ENCODE data around the gene HARS1. TPM values are rescaled to one million over a fixed set of nuclear protein-coding genes. Genes with fewer than 3 reads are reported as not detected.

HARS1 gene
- total and polyA plus RNA-seq, 2 of the 13 experiments (the other 11 are each of a cell fraction or from before 2014, with no cell fraction given): 36.9 to 66.2 TPM

DNA sequence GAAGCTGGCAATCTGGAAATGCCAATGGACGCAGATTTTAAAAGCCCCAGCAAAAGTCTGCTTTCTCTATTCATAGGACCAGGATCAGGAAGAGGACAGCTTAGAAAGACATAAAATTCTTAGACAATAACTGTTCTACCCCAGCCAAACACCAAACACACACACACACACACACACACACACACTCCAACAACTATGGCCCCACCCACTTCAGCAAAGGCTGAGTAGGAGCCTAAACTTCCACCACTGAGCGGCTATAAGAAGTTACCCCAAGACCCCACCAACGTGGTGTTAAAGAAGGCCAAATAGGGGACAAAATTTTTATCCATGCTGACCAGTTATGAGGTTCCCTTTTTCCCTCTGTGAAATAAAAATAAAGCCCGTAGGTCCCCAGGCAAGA lies 41.9 kb upstream of the HARS1 start:
- CTCF ChIA-PET (ENCODE audit: low intra/inter-chr PET ratio, low total read pairs): no interaction called here
- TF ChIP-seq DPF2 (CRISPR knock-in tag; IDR thresholded peaks at IDR 0.05; ENCODE audit: borderline replicate concordance, low read depth) (no peak), CC2D1A (CRISPR knock-in tag; IDR thresholded peaks at IDR 0.05) (no peak), MED8 (CRISPR knock-in tag; IDR thresholded peaks at IDR 0.05; ENCODE audit: insufficient replicate concordance) (no peak), ZNF776 (CRISPR knock-in tag; IDR thresholded peaks at IDR 0.05) (no peak)

DNA sequence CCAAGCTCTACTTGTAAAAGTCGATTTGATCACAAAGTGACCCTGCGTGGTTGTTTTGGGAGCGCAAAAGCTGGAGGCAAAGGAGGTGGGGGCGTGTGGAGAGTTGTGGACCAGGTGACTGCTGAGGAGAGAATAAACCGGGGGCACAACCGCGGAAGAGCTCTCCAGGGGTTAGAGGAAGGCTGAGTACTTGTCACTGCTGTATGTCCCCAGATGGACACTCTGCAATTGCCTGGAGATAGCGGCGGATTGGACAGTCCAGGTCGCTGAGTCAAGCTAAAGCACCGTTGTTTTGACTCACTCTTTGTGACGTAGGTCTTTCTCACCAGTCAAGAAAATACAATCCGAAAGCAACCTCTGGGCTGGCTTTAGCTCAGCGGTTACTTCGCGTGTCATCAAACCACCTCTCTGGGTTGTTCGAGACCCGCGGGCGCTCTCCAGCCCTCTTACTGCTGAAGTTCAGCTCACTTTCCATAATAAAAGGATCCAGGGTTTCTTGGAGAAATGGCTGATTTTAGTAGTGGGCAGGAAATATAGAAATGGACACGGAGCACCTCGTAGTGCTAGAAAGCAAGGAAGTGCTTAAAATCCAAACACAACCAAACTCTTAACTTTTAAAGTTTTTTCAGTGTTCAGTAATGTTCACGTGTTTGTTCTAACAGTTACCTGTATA lies 34.8 kb upstream of the HARS1 start:
- Histone ChIP-seq H3K4me1 (ENCODE audit: insufficient read depth, low read length) (peaks cover 22% of the 10 kb centered on the region), H3K36me3 (replicated peaks in 1 of 2; ENCODE audit: control insufficient read depth in 1 of 2, insufficient read depth in 2 of 2, low read length in 2 of 2) (no peaks in the 10 kb centered on the region), H3K79me2 (ENCODE audit: insufficient read depth, low read length) (no peaks in the 10 kb centered on the region), H2AFZ (ENCODE audit: low read length) (peak overlapping the region; percentile 80), H3K4me3 (replicated peaks in 1 of 3; ENCODE audit: insufficient read depth in 1 of 3, low read depth in 2 of 3, low read length in 3 of 3) (peak overlapping the region; percentile 64 to 74 (median 68)), H3K27ac (ENCODE audit: extremely low read length, insufficient read depth, low read length) (peak overlapping the region; percentile 33), H4K20me1 (ENCODE audit: insufficient read depth, low read length) (no peaks in the 10 kb centered on the region), H3K9ac (ENCODE audit: insufficient read depth, low read depth, low read length) (peak overlapping the region; percentile 65), H3K4me2 (ENCODE audit: low read depth, low read length) (peak overlapping the region; percentile 78), H3K27me3 (ENCODE audit: control insufficient read depth in 1 of 2, insufficient read depth in 2 of 2, low read length in 2 of 2) (no peaks in the 10 kb centered on the region), H3K9me3 (ENCODE audit: low read length) (no peaks in the 10 kb centered on the region)
- peak; percentile 97 for ATAC-seq
- BruUV-seq (replicated peaks): no TSS peak
- in situ Hi-C loops (cut with HindIII; ENCODE audit: extremely low pct_ligation_motif_present, low pct_unique_long_range_greater_than_20kb): loop anchor here (10.0 kb wide), 1 partner anchor 161 kb away; the partner anchor contains the start of genes APBB3 and SLC35A4
- intact Hi-C loops (cut with micrococcal nuclease; ENCODE audit: unreplicated experiment): loop anchor here (5.0 kb wide), 1 partner anchor 179 kb away; the partner anchor contains the start of gene EIF4EBP3
- CTCF ChIA-PET (ENCODE audit: low intra/inter-chr PET ratio, low total read pairs): no interaction called here
- POLR2A ChIA-PET: interaction anchor here (0.7 to 1.7 kb wide), 16 partner anchors 15 to 1088 kb away, joined by 3 to 8 read pairs (median 4); partner anchors contain the start of genes APBB3, EIF4EBP3, HARS1 and HARS2
- peak; percentile 92 for DNase-seq (ENCODE audit: low spot score)
- FAIRE-seq: peak; percentile 89
- WGBS (ENCODE audit: low lambda C conversion rate): 1% methylated on average over 19 of the region's 23 CpGs
- 0 out of 2 replicates have a peak, but pooled peaks have one; percentile 42 for TF ChIP-seq SP4 (CRISPR knock-in tag; IDR thresholded peaks at IDR 0.05)
- TF ChIP-seq, protein P1, sequence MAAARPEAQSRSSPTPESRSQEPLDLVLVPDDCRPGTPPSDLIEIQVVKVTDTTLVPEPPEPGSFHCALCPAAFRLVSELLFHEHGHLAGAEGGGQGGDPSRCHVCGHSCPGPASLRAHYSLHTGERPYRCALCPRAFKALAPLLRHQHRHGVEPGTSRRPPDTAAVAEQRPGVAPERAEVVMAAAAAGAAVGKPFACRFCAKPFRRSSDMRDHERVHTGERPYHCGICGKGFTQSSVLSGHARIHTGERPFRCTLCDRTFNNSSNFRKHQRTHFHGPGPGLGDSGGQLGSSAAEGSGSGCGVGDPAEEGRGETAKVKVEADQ (CRISPR knock-in tag; IDR thresholded peaks at IDR 0.05; ENCODE audit: borderline replicate concordance): peak; percentile 73; the same call in 1 of the 2 replicates
- no peak for TF ChIP-seq TAF1 (CRISPR knock-in tag; IDR thresholded peaks at IDR 0.05)
- TF ChIP-seq ZNF292 (CRISPR knock-in tag; IDR thresholded peaks at IDR 0.05; ENCODE audit: borderline replicate concordance, low read depth): peak; percentile 49; the same call in 1 of the 2 replicates
- TF ChIP-seq ZEB1 (IDR thresholded peaks at IDR 0.05; ENCODE audit: insufficient replicate concordance, low read depth): peak; percentile 48
- peak; percentile 55; the same call in 1 of the 2 replicates for TF ChIP-seq SATB2 (CRISPR knock-in tag; IDR thresholded peaks at IDR 0.05)
- peak; percentile 59; the same call in 1 of the 2 replicates for TF ChIP-seq ZNF350 (CRISPR knock-in tag; IDR thresholded peaks at IDR 0.05; ENCODE audit: borderline replicate concordance, low read depth)
- peak; percentile 23; the same call in 1 of the 2 replicates for TF ChIP-seq ZNF335 (CRISPR knock-in tag; IDR thresholded peaks at IDR 0.05)
- TF ChIP-seq ZNF232 (CRISPR knock-in tag; IDR thresholded peaks at IDR 0.05; ENCODE audit: borderline replicate concordance): peak; percentile 65; the same call in 1 of the 2 replicates
- peak; percentile 55; the same call in 1 of the 2 replicates for TF ChIP-seq FOXC1 (CRISPR knock-in tag; IDR thresholded peaks at IDR 0.05; ENCODE audit: borderline replicate concordance)
- peak; percentile 68 for TF ChIP-seq SALL2 (CRISPR knock-in tag; IDR thresholded peaks at IDR 0.05)
- TF ChIP-seq ZNF746 (CRISPR knock-in tag; IDR thresholded peaks at IDR 0.05): no peak
- peak; percentile 73 for TF ChIP-seq NAIF1 (CRISPR knock-in tag; IDR thresholded peaks at IDR 0.05; ENCODE audit: borderline replicate concordance)
- peak; percentile 64 for TF ChIP-seq ZNF501 (CRISPR knock-in tag; IDR thresholded peaks at IDR 0.05)

More for the DNA sequence above, 41.9 kb upstream of the HARS1 start:
- POLR2A ChIA-PET: no interaction called here
- H3K4me1 ChIP-seq (ENCODE audit: insufficient read depth, low read length): no peaks in the 10 kb centered on the region
- ATAC-seq (no peak), DNase-seq (ENCODE audit: low spot score) (no peak), FAIRE-seq (no peak)
- no peak overlapping the region for H3K27ac ChIP-seq (ENCODE audit: extremely low read length, insufficient read depth, low read length)
- H3K36me3 ChIP-seq (replicated peaks in 1 of 2; ENCODE audit: control insufficient read depth in 1 of 2, insufficient read depth in 2 of 2, low read length in 2 of 2): no peaks in the 10 kb centered on the region
- H3K79me2 ChIP-seq (ENCODE audit: insufficient read depth, low read length): no peaks in the 10 kb centered on the region
- in situ Hi-C loops (cut with HindIII; ENCODE audit: extremely low pct_ligation_motif_present, low pct_unique_long_range_greater_than_20kb): loop anchor here (10.0 kb wide), 1 partner anchor 368 kb away; the partner anchor contains the start of gene SLC4A9
- no peaks in the 10 kb centered on the region for H3K9me3 ChIP-seq (ENCODE audit: low read length)
- intact Hi-C loops (cut with micrococcal nuclease; ENCODE audit: unreplicated experiment): no loop called here
- WGBS (ENCODE audit: low lambda C conversion rate): 28% methylated on average over 4 of the region's 4 CpGs
- no peak overlapping the region for H3K4me2 ChIP-seq (ENCODE audit: low read depth, low read length)
- H3K27me3 ChIP-seq (ENCODE audit: control insufficient read depth in 1 of 2, insufficient read depth in 2 of 2, low read length in 2 of 2): no peaks in the 10 kb centered on the region; a peak in 1 of 5 replicates
- no peak overlapping the region for H3K9ac ChIP-seq (ENCODE audit: insufficient read depth, low read depth, low read length)
- H2AFZ ChIP-seq (ENCODE audit: low read length): no peak overlapping the region
- no TSS peak for BruUV-seq (replicated peaks)
- H4K20me1 ChIP-seq (ENCODE audit: insufficient read depth, low read length): no peaks in the 10 kb centered on the region
- no peak overlapping the region for H3K4me3 ChIP-seq (replicated peaks in 1 of 3; ENCODE audit: insufficient read depth in 1 of 3, low read depth in 2 of 3, low read length in 3 of 3)
